PC-3 (cell line): ENCODE results near the gene TNNC2. TPM values are rescaled to one million over a fixed set of nuclear protein-coding genes. Genes with fewer than 3 reads are reported as not detected.

Experiments
- ATAC-seq: fragments of 200-7000 bp; cut with Tn5 transposase; 2 replicates; pipeline ENCODE4 v1.9.1; 2020; ENCODE audit warnings: mild to moderate bottlenecking, moderate library complexity
- BruUV-seq: library from RNA; stranded (reverse); fragments of 400-500 nt; replicated peaks from 2 replicates; lab custom pipeline; 2021; lab: Mats Ljungman, UMichigan
- CTCF ChIA-PET: fragments of 300-600 bp; sonication (Branson Sonifier 250); formaldehyde crosslinking; loops from one replicate; lab custom pipeline; 2022; ENCODE audit warnings: antibody characterized with exemption; lab: Charles Lee
- POLR2A ChIA-PET: fragments of 300-600 bp; sonication (Branson Sonifier 250); formaldehyde crosslinking; loops from one replicate; lab custom pipeline; 2022; ENCODE audit warnings: antibody characterized with exemption; ENCODE audit not compliant: unreplicated experiment; lab: Charles Lee
- DNase-seq: peaks from one replicate; pipeline ENCODE4 v3.0.0-alpha.2; 2015
- H2AFZ ChIP-seq: fragments of 300-600 bp; sonication (generic); 2 replicates; pipeline ENCODE4 v1.6.0; 2016; ENCODE audit warnings: antibody characterized with exemption, low read length
- H3F3A ChIP-seq: fragments of 300-600 bp; sonication (generic); one replicate; pipeline ENCODE4 v1.6.0; 2017; ENCODE audit warnings: antibody characterized with exemption, low read length, control low read depth, mild to moderate bottlenecking; ENCODE audit not compliant: unreplicated experiment
- H3K27ac ChIP-seq: fragments of 300-600 bp; sonication (generic); 2 replicates; pipeline ENCODE4 v1.5.1; 2016; ENCODE audit warnings: mild to moderate bottlenecking, low read length
- H3K27me3 ChIP-seq: fragments of 300-600 bp; sonication (generic); 2 replicates; pipeline ENCODE4 v1.6.1; 2016; ENCODE audit warnings: low read length, mixed read lengths
- H3K36me3 ChIP-seq: fragments of 300-600 bp; sonication (generic); 2 replicates; pipeline ENCODE4 v1.6.1; 2016; ENCODE audit warnings: low read depth, mixed run types, low read length, mixed read lengths
- H3K4me1 ChIP-seq: fragments of 300-600 bp; sonication (generic); 2 replicates; pipeline ENCODE4 v1.5.1; 2016; ENCODE audit warnings: low read length; ENCODE audit not compliant: insufficient read depth
- H3K4me2 ChIP-seq: fragments of 300-600 bp; sonication (generic); 2 replicates; pipeline ENCODE4 v1.6.0; 2016; ENCODE audit warnings: low read length
- H3K4me3 ChIP-seq: fragments of 300-600 bp; sonication (generic); 2 replicates; pipeline ENCODE4 v1.5.1; 2016; ENCODE audit warnings: mild to moderate bottlenecking, low read length, mixed read lengths
- H3K79me2 ChIP-seq: fragments of 300-600 bp; sonication (generic); 2 replicates; pipeline ENCODE4 v1.6.1; 2017; ENCODE audit warnings: low read length, mixed read lengths
- H3K9ac ChIP-seq: fragments of 300-600 bp; sonication (generic); 2 replicates; pipeline ENCODE4 v1.6.0; 2016; ENCODE audit warnings: mild to moderate bottlenecking, low read length
- H3K9me2 ChIP-seq: fragments of 300-600 bp; sonication (generic); replicated peaks from 2 replicates; pipeline ENCODE4 v1.6.1; 2016; ENCODE audit warnings: mixed run types, low read length, mixed read lengths
- H3K9me3 ChIP-seq: fragments of 300-600 bp; sonication (generic); 2 replicates; pipeline ENCODE4 v1.6.1; 2016; ENCODE audit warnings: low read length, mixed read lengths
- H4K20me1 ChIP-seq: fragments of 300-600 bp; sonication (generic); 2 replicates; pipeline ENCODE4 v1.6.1; 2016; ENCODE audit warnings: low read length, mixed read lengths
- CTCF ChIP-seq: fragments of 300-600 bp; sonication (generic); conservative IDR thresholded peaks from 2 replicates; pipeline ENCODE4 v1.5.1; 2017; ENCODE audit warnings: antibody characterized with exemption, low read depth, mild to moderate bottlenecking, low read length
- EZH2 ChIP-seq: fragments of 300-600 bp; sonication (generic); IDR thresholded peaks from one replicate; pipeline ENCODE4 v1.6.1; 2017; ENCODE audit warnings: antibody characterized with exemption, mild to moderate bottlenecking, low read length; ENCODE audit not compliant: unreplicated experiment
- EZH2phosphoT487 ChIP-seq: fragments of 300-600 bp; sonication (generic); IDR thresholded peaks from 2 replicates; pipeline ENCODE4 v1.6.1; 2018; ENCODE audit warnings: mild to moderate bottlenecking, antibody characterized with exemption, low read length, borderline replicate concordance
- intact Hi-C: fragments of 100-400 bp; cut with micrococcal nuclease; formaldehyde crosslinking; loops from 2 replicates; pipeline ENCODE4 v1.9.0; 2023
- total RNA-seq: library from RNA; depleted of rRNA; stranded (reverse); fragments of >200 nt; gene quantifications from 2 replicates; pipeline ENCODE4 v1.2.3, GENCODE V29; 2014

The TNNC2 gene
- total RNA-seq, 1 experiment from 2014 or later, result not detected

DNA sequence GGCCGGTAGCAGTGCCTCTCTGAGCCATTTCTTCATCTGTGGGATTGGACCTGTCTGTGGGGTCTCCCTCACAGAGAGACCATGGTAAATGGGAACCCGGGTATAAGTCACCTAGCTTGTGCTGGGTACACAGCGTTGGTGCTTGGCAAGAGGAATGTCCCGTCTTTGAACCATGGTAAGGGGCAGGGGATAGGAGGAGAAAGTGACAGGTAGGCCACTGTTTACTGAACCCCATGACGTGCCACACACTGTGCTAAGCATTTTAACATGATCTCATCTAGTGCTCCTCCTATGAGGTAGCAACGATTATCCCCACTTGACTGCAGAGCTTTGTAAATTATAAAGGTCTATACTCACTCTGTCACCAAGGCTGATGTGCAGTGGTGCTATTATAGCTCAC is 600 bp upstream of the TNNC2 start:
- CTCF ChIA-PET, result no interaction called here
- Histone ChIP-seq H3K27ac (no peak overlapping the region), H3K36me3 (no peaks in the 10 kb centered on the region), H3K27me3 (no peaks in the 10 kb centered on the region), H4K20me1 (no peaks in the 10 kb centered on the region), H3K9me2 (no peaks in the 10 kb centered on the region), H3F3A (no peaks in the 10 kb centered on the region), H3K79me2 (no peaks in the 10 kb centered on the region), H3K4me1 (peaks cover 6% of the 10 kb centered on the region; the same call in 1 of the 2 replicates), H3K4me3 (no peak overlapping the region), H3K9ac (no peak overlapping the region), H2AFZ (no peak overlapping the region), H3K4me2 (no peak overlapping the region), H3K9me3 (no peaks in the 10 kb centered on the region)
- no TSS peak for BruUV-seq
- POLR2A ChIA-PET, result no interaction called here
- intact Hi-C loops, result no loop called here
- DNase-seq, result no peak
- no peak for ATAC-seq
- no peak for TF ChIP-seq EZH2
- TF ChIP-seq EZH2phosphoT487, result no peak
- TF ChIP-seq CTCF, result no peak

- Histone ChIP-seq H3K27me3 (no peaks in the 10 kb centered on the region), H3K4me2 (no peak overlapping the region), H3K27ac (no peak overlapping the region), H3K4me3 (no peak overlapping the region), H4K20me1 (no peaks in the 10 kb centered on the region), H3K79me2 (no peaks in the 10 kb centered on the region), H2AFZ (no peak overlapping the region), H3K9me2 (no peaks in the 10 kb centered on the region), H3K9ac (no peak overlapping the region), H3K9me3 (no peaks in the 10 kb centered on the region), H3F3A (no peaks in the 10 kb centered on the region), H3K36me3 (no peaks in the 10 kb centered on the region), H3K4me1 (peaks cover 9% of the 10 kb centered on the region; the same call in 1 of the 2 replicates)
- ChIA-PET CTCF (no interaction called here), POLR2A (no interaction called here)
- ATAC-seq, result no peak
- DNase-seq, result no peak
- BruUV-seq, result no TSS peak
- intact Hi-C loops, result no loop called here
- TF ChIP-seq EZH2phosphoT487 (no peak), EZH2 (no peak), CTCF (no peak)
These were observed 612 bp downstream of the TNNC2 start for GRCh38 chr20:45826381-45827019.
